ENCODE measurements around the gene HSPD1. TPM values are rescaled to one million over a fixed set of nuclear protein-coding genes. Genes with fewer than 3 reads are reported as not detected.

HSPD1 gene
- total and polyA plus RNA-seq, 2 of the 13 experiments (the other 11 are each of a cell fraction or from before 2014, with no cell fraction given): 685 to 2,610 TPM

GRCh38 chr2:197499594-197500502, at the start of gene HSPD1, which contains the start of gene HSPE1 (continued):
- TF ChIP-seq ZNF407 (CRISPR knock-in tag; IDR thresholded peaks at IDR 0.05; ENCODE audit: not compliant biosample characterization) (peak; percentile 87), ZFP36L2 (CRISPR knock-in tag; IDR thresholded peaks at IDR 0.05) (no peak; the same call in none of the 2 replicates), TEAD3 (CRISPR knock-in tag; optimal IDR thresholded peaks at IDR 0.05; ENCODE audit: borderline replicate concordance) (peak; percentile 79), ZNF564 (CRISPR knock-in tag; IDR thresholded peaks at IDR 0.05) (peak; percentile 92), TEAD2 (CRISPR knock-in tag; IDR thresholded peaks at IDR 0.05) (peak; percentile 68; the same call in 1 of the 2 replicates), RBM39 (IDR thresholded peaks at IDR 0.05; ENCODE audit: low read depth, low read length, poor library complexity, severe bottlenecking) (no peak), HHEX (CRISPR knock-in tag; IDR thresholded peaks at IDR 0.05) (peak; percentile 66), SSRP1 (CRISPR knock-in tag; IDR thresholded peaks at IDR 0.05) (peak; percentile 96; the same call in 1 of the 2 replicates), KLF16 (CRISPR knock-in tag; IDR thresholded peaks at IDR 0.05) (peak; percentile 47 to 84; a peak in 2 of 4 replicates), ZBTB1 (CRISPR knock-in tag; IDR thresholded peaks at IDR 0.05; ENCODE audit: borderline replicate concordance) (peak; percentile 60; the same call in 1 of the 2 replicates), HOMEZ (CRISPR knock-in tag; IDR thresholded peaks at IDR 0.05; ENCODE audit: low read depth) (peak; percentile 69), SP4 (CRISPR knock-in tag; IDR thresholded peaks at IDR 0.05) (peak; percentile 100), HOXD1 (CRISPR knock-in tag; IDR thresholded peaks at IDR 0.05) (peak; percentile 93), NAIF1 (CRISPR knock-in tag; IDR thresholded peaks at IDR 0.05; ENCODE audit: borderline replicate concordance) (0 out of 2 replicates have a peak, but pooled peaks have one; percentile 13), KDM5A (IDR thresholded peaks at IDR 0.05; ENCODE audit: borderline replicate concordance, low read length) (no peak; the same call in 1 of the 2 replicates), SALL1 (CRISPR knock-in tag; IDR thresholded peaks at IDR 0.05) (peak; percentile 93), ZBTB20 (CRISPR knock-in tag; IDR thresholded peaks at IDR 0.05; ENCODE audit: borderline replicate concordance, low read depth) (peak; percentile 60; the same call in 1 of the 2 replicates), MLLT10 (CRISPR knock-in tag; IDR thresholded peaks at IDR 0.05) (peak; percentile 52), ZNF260 (CRISPR knock-in tag; IDR thresholded peaks at IDR 0.05; ENCODE audit: borderline replicate concordance, low read depth) (no peak)
